Endothelial cell of umbilical vein (primary cell): ENCODE measurements around the gene MBD3. TPM values are rescaled to one million over a fixed set of nuclear protein-coding genes. Genes with fewer than 3 reads are reported as not detected.

Experiments
- BruUV-seq: library from RNA; stranded (reverse); fragments of 400-500 nt; replicated peaks from 2 replicates; lab custom pipeline; 2021; lab: Mats Ljungman, UMichigan
- CTCF ChIA-PET: fragments of 300-600, 350-600 bp; sonication (Branson Sonifier 250); formaldehyde crosslinking; loops from one replicate; lab custom pipeline; 2021; ENCODE audit warnings: antibody characterized with exemption, inconsistent platforms; lab: Charles Lee
- POLR2A ChIA-PET: fragments of 300-600, 350-600 bp; sonication (Branson Sonifier 250); formaldehyde crosslinking; loops from one replicate; lab custom pipeline; 2021; ENCODE audit warnings: antibody characterized with exemption, inconsistent platforms; lab: Charles Lee
- DNase-seq: peaks from one replicate; pipeline ENCODE4 v3.0.0-alpha.2; 2011; ENCODE audit warnings: low read depth, low spot score
- FAIRE-seq: peaks from 2 replicates; lab custom pipeline; 2011; peaks lifted over from hg19 to GRCh38; lab: Jason Lieb, UNC
- H2AFZ ChIP-seq: 2 replicates; pipeline ENCODE4 v1.6.0; 2012; ENCODE audit warnings: low read depth, low read length, control low read depth, inconsistent platforms
- H3K27ac ChIP-seq: 2 replicates; pipeline ENCODE4 v1.5.1; 2011; ENCODE audit warnings: low read depth, mild to moderate bottlenecking, control low read depth, low read length, moderate library complexity; ENCODE audit not compliant: insufficient read depth
- H3K27me3 ChIP-seq, 2 experiments: 2 replicates each; pipeline versions ENCODE4 v1.6.0 to v1.6.1; 2011; ENCODE audit warnings: low read length in 2 of 2, mixed read lengths in 1 of 2; ENCODE audit not compliant: control insufficient read depth in 2 of 2, insufficient read depth in 2 of 2
- H3K36me3 ChIP-seq, 2 experiments: 2 replicates in 1 of 2; 3 replicates in 1 of 2; pipeline ENCODE4 v1.5.1; 2011; ENCODE audit warnings: low read length in 2 of 2, mild to moderate bottlenecking in 1 of 2, moderate library complexity in 1 of 2; ENCODE audit not compliant: control insufficient read depth in 2 of 2, insufficient read depth in 2 of 2; ENCODE audit errors: extremely low read depth in 1 of 2
- H3K4me1 ChIP-seq: 3 replicates; pipeline ENCODE4 v1.5.1; 2011; ENCODE audit warnings: mild to moderate bottlenecking, low read length; ENCODE audit not compliant: control insufficient read depth, insufficient read depth; ENCODE audit errors: extremely low read depth
- H3K4me2 ChIP-seq: 2 replicates; pipeline ENCODE4 v1.6.1; 2011; ENCODE audit warnings: low read length, control low read depth, mixed read lengths; ENCODE audit not compliant: insufficient read depth
- H3K4me3 ChIP-seq, 3 experiments: fragments of 200-600 bp in 1 of 3; sonication (generic), shearing (Covaris generic) in 1 of 3; replicated peaks in 1 of 3; 2 replicates each; pipeline ENCODE4 v1.5.1; 2011 to 2016; ENCODE audit warnings: control low read depth in 3 of 3, low read length in 3 of 3, mild to moderate bottlenecking in 2 of 3, inconsistent platforms in 1 of 3, low read depth in 1 of 3, moderate library complexity in 1 of 3; ENCODE audit not compliant: insufficient read depth in 1 of 3
- H3K79me2 ChIP-seq: 2 replicates; pipeline ENCODE4 v1.6.0; 2012; ENCODE audit warnings: low read length, inconsistent platforms; ENCODE audit not compliant: control insufficient read depth, insufficient read depth
- H3K9ac ChIP-seq: replicated peaks from 2 replicates; pipeline ENCODE3; 2011; ENCODE audit warnings: low read length, control low read depth; ENCODE audit not compliant: insufficient read depth; ENCODE audit errors: extremely low read depth
- H3K9me1 ChIP-seq: replicated peaks from 3 replicates; pipeline ENCODE4 v1.6.0; 2011; ENCODE audit warnings: mild to moderate bottlenecking, low read length; ENCODE audit not compliant: control insufficient read depth, insufficient read depth; ENCODE audit errors: extremely low read depth
- H3K9me3 ChIP-seq: replicated peaks from 2 replicates; pipeline ENCODE4 v1.5.1; 2012; ENCODE audit warnings: low read length, inconsistent platforms; ENCODE audit not compliant: control insufficient read depth, insufficient read depth
- H4K20me1 ChIP-seq: replicated peaks from 2 replicates; pipeline ENCODE3; 2011; ENCODE audit warnings: mild to moderate bottlenecking, low read length; ENCODE audit not compliant: control insufficient read depth, insufficient read depth; ENCODE audit errors: extremely low read depth
- CTCF ChIP-seq, 2 donors: IDR thresholded peaks; 1 replicate in 1 of 2; 2 replicates in 1 of 2; pipeline ENCODE4 v1.5.1; 2011; ENCODE audit warnings: low read length in 2 of 2, mild to moderate bottlenecking in 2 of 2, moderate library complexity in 2 of 2, control low read depth in 1 of 2, inconsistent platforms in 1 of 2, low read depth in 1 of 2; ENCODE audit not compliant: insufficient read depth in 1 of 2; ENCODE audit errors: extremely low read depth in 1 of 2
- EZH2 ChIP-seq: IDR thresholded peaks from 2 replicates; pipeline ENCODE4 v1.6.1; 2012; ENCODE audit warnings: borderline replicate concordance, low read depth, mild to moderate bottlenecking, moderate library complexity, low read length, inconsistent platforms; ENCODE audit not compliant: severe bottlenecking
- FOS ChIP-seq: IDR thresholded peaks from 2 replicates; pipeline ENCODE4 v1.6.1; 2011; ENCODE audit warnings: mild to moderate bottlenecking, low read length, moderate library complexity, borderline replicate concordance; ENCODE audit not compliant: insufficient read depth
- GATA2 ChIP-seq: IDR thresholded peaks from 2 replicates; pipeline ENCODE4 v1.7.0; 2011; ENCODE audit warnings: low read depth, mild to moderate bottlenecking, moderate library complexity, mixed read lengths, low read length; ENCODE audit not compliant: insufficient read length, insufficient read depth
- JUN ChIP-seq: IDR thresholded peaks from 2 replicates; pipeline ENCODE4 v1.6.1; 2011; ENCODE audit warnings: borderline replicate concordance, low read depth; ENCODE audit not compliant: insufficient read length, insufficient read depth
- MAX ChIP-seq: IDR thresholded peaks from 2 replicates; pipeline ENCODE4 v1.6.1; 2011; ENCODE audit not compliant: insufficient read depth, insufficient read length
- MYC ChIP-seq: IDR thresholded peaks from one replicate; pipeline ENCODE4 v1.6.1; 2011; ENCODE audit warnings: mild to moderate bottlenecking, low read depth, low read length
- POLR2A ChIP-seq: IDR thresholded peaks from 2 replicates; pipeline ENCODE4 v1.6.1; 2012; ENCODE audit warnings: low read depth, mild to moderate bottlenecking, control low read depth, low read length
- POLR2AphosphoS5 ChIP-seq: IDR thresholded peaks from 2 replicates; pipeline ENCODE4 v1.6.1; 2012; ENCODE audit warnings: low read depth, mild to moderate bottlenecking, control low read depth, low read length, moderate library complexity; ENCODE audit not compliant: insufficient read depth
- dilution Hi-C: fragments of 300-500 bp; cut with MboI; formaldehyde crosslinking; loops from one replicate; pipeline ENCODE4 v1.15.0; 2019; ENCODE audit warnings: low sequenced_read_pairs; ENCODE audit not compliant: extremely low pct_ligation_motif_present
- intact Hi-C: fragments of 100-400 bp; cut with micrococcal nuclease; formaldehyde crosslinking; loops from one replicate; pipeline ENCODE4 v1.10.0; 2022
- polyA plus RNA-seq, 4 experiments: library from polyadenylated mRNA; depleted of rRNA in 3 of 4; stranded (reverse) in 3 of 4; unstranded in 1 of 4; fragments of >200 nt; gene quantifications; 2 replicates each; pipeline versions ENCODE4 v1.2.1 to v1.2.3, GENCODE V29; 2011 to 2012; ENCODE audit warnings: missing spikeins in 1 of 4
- total RNA-seq: library from RNA; stranded (reverse); gene quantifications from 2 replicates; pipeline ENCODE4 v1.2.3, GENCODE V29; 2021

Gene MBD3
- total and polyA plus RNA-seq, 2 donors (not counting 3 experiments of a cell fraction or from before 2014, with no cell fraction given): 96.8 to 120 TPM

GRCh38 chr19:1532003-1532402, 60.7 kb downstream of the MBD3 start:
- no TSS peak for BruUV-seq
- H3K27me3 ChIP-seq: no peaks in the 10 kb centered on the region
- no peak overlapping the region for H2AFZ ChIP-seq
- no peaks in the 10 kb centered on the region for H3K4me1 ChIP-seq
- no peak overlapping the region for H3K4me2 ChIP-seq
- H3K9ac ChIP-seq: no peak overlapping the region
- intact Hi-C loops (no loop called here), dilution Hi-C loops (no loop called here)
- no peaks in the 10 kb centered on the region for H3K9me1 ChIP-seq
- ChIA-PET CTCF (interaction anchor here (2.7 kb wide), 1 partner anchor 14 kb away, joined by 17 read pairs; no protein-coding TSS in a partner anchor), POLR2A (no interaction called here)
- FAIRE-seq (no peak), DNase-seq (no peak)
- H3K79me2 ChIP-seq: no peaks in the 10 kb centered on the region
- H3K36me3 ChIP-seq: no peaks in the 10 kb centered on the region
- TF ChIP-seq POLR2AphosphoS5: no peak
- TF ChIP-seq CTCF (IDR thresholded peaks at IDR 0.05; ENCODE audit: extremely low read depth in 1 of 2, insufficient read depth in 1 of 2, low read depth in 1 of 2, low read length in 2 of 2): no peak
- TF ChIP-seq FOS: no peak
- no peak for TF ChIP-seq EZH2
- no peak for TF ChIP-seq MAX
- no peak for TF ChIP-seq MYC
- no peak for TF ChIP-seq JUN
- TF ChIP-seq GATA2: no peak
- no peak for TF ChIP-seq POLR2A
- no peaks in the 10 kb centered on the region for H3K9me3 ChIP-seq
- no peaks in the 10 kb centered on the region for H4K20me1 ChIP-seq
- no peak overlapping the region for H3K27ac ChIP-seq
- H3K4me3 ChIP-seq: no peak overlapping the region
